HL-60 (cell line): ENCODE measurements around the gene DHX15.

Experiments
- GABPA ChIP-seq: IDR thresholded peaks from 2 replicates; pipeline ENCODE4 v1.6.1; 2012; ENCODE audit warnings: low read depth
- POLR2AphosphoS5 ChIP-seq: IDR thresholded peaks from 2 replicates; pipeline ENCODE4 v1.6.1; 2012; ENCODE audit warnings: low read depth
- TF ChIP-seq, protein P1 (sequence below): IDR thresholded peaks from one replicate; pipeline ENCODE4 v1.5.1; 2011; ENCODE audit warnings: low read length, control low read depth, inconsistent platforms; ENCODE audit not compliant: insufficient read depth

DNA sequence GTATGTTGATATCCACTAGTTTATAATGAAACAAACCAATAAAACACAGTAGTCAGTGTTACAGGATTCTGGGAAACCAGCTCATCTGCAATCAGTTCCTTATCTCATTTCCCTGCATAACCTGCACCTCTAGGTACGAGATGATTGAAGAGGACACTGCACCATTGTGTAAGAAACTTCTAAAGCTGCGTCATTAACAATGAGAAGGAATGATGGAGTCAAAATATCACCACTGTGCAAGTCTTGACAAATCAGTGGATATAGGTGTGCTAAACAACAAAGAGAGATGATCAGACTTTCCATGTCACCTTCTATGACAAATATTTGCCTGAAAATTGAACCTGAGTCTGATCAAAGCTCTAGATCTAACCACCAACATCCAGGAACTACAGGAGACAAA is 40.7 kb upstream of the DHX15 start:
- TF ChIP-seq POLR2AphosphoS5 (no peak), GABPA (no peak)
- TF ChIP-seq, protein P1, sequence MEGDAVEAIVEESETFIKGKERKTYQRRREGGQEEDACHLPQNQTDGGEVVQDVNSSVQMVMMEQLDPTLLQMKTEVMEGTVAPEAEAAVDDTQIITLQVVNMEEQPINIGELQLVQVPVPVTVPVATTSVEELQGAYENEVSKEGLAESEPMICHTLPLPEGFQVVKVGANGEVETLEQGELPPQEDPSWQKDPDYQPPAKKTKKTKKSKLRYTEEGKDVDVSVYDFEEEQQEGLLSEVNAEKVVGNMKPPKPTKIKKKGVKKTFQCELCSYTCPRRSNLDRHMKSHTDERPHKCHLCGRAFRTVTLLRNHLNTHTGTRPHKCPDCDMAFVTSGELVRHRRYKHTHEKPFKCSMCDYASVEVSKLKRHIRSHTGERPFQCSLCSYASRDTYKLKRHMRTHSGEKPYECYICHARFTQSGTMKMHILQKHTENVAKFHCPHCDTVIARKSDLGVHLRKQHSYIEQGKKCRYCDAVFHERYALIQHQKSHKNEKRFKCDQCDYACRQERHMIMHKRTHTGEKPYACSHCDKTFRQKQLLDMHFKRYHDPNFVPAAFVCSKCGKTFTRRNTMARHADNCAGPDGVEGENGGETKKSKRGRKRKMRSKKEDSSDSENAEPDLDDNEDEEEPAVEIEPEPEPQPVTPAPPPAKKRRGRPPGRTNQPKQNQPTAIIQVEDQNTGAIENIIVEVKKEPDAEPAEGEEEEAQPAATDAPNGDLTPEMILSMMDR: no peak
